ENCODE measurements around the gene CRYBA2. TPM values are rescaled to one million over a fixed set of nuclear protein-coding genes. Genes with fewer than 3 reads are reported as not detected.

Gene CRYBA2
- total and polyA plus RNA-seq, 7 donors: 1.4 to 10.8 (median 5.5) TPM; not detected in 4

GRCh38 chr2:218999881-219000568 is 6.8 kb upstream of the CRYBA2 start:
- DNase-seq: no peak
- no peak overlapping the region for H3K27ac ChIP-seq
- no peaks in the 10 kb centered on the region for H3K9me3 ChIP-seq
- WGBS, 2 donors: 13 to 14% methylated on average over 9 of the region's 9 CpGs
- intact Hi-C loops (cut with DNase I): loop anchor here (10.0 kb wide), 1 partner anchor 155 kb away; no protein-coding TSS in a partner anchor
- no peaks in the 10 kb centered on the region for H3K36me3 ChIP-seq
- TF ChIP-seq CTCF (IDR thresholded peaks at IDR 0.05): no peak
- TF ChIP-seq POLR2A (IDR thresholded peaks at IDR 0.05): no peak
- peaks cover 0 to 33% (median 30%) of the 10 kb centered on the region in 4 donors for H3K4me1 ChIP-seq
- no peak overlapping the region for H3K4me3 ChIP-seq
- peaks cover 40 to 98% (median 74%) of the 10 kb centered on the region in 3 donors for H3K27me3 ChIP-seq

GRCh38 chr2:218999021-218999880 is 6.0 kb upstream of the CRYBA2 start:
- H3K9me3 ChIP-seq: no peaks in the 10 kb centered on the region
- no peaks in the 10 kb centered on the region for H3K36me3 ChIP-seq
- TF ChIP-seq POLR2A (IDR thresholded peaks at IDR 0.05) (no peak), CTCF (IDR thresholded peaks at IDR 0.05) (no peak), POLR2AphosphoS5 (IDR thresholded peaks at IDR 0.05) (no peak), EP300 (IDR thresholded peaks at IDR 0.05) (no peak)
- peaks cover 44 to 98% (median 78%) of the 10 kb centered on the region in 3 donors for H3K27me3 ChIP-seq
- DNase-seq: no peak
- WGBS, 2 donors: 54 to 70% methylated on average over 10 of the region's 10 CpGs
- intact Hi-C loops (cut with DNase I): loop anchor here (10.0 kb wide), 1 partner anchor 156 kb away; no protein-coding TSS in a partner anchor
- H3K27ac ChIP-seq: no peak overlapping the region
- peaks cover 0 to 35% (median 31%) of the 10 kb centered on the region in 4 donors for H3K4me1 ChIP-seq
- no peak overlapping the region for H3K4me3 ChIP-seq

GRCh38 chr2:218998414-218999002 is 5.3 kb upstream of the CRYBA2 start:
- Histone ChIP-seq H3K27ac (no peak overlapping the region), H3K4me1 (peaks cover 0 to 43% (median 38%) of the 10 kb centered on the region in 4 donors)
- intact Hi-C loops (cut with DNase I): loop anchor here (10.0 kb wide), 1 partner anchor 156 kb away; no protein-coding TSS in a partner anchor

GRCh38 chr2:218997731-218998130 is 4.5 kb upstream of the CRYBA2 start:
- intact Hi-C loops (cut with DNase I): loop anchor here (10.0 kb wide), 1 partner anchor 157 kb away; no protein-coding TSS in a partner anchor

More at GRCh38 chr2:218998414-218999002, 5.3 kb upstream of the CRYBA2 start:
- 60 to 66% methylated on average over 12 of the region's 12 CpGs for WGBS, 2 donors
- Histone ChIP-seq H3K4me3 (no peak overlapping the region), H3K27me3 (peaks cover 51 to 98% (median 78%) of the 10 kb centered on the region in 3 donors), H3K36me3 (no peaks in the 10 kb centered on the region), H3K9me3 (no peaks in the 10 kb centered on the region)
- no peak for DNase-seq
- no peak for TF ChIP-seq POLR2A (IDR thresholded peaks at IDR 0.05)
- TF ChIP-seq CTCF (IDR thresholded peaks at IDR 0.05): no peak
- TF ChIP-seq POLR2AphosphoS5 (IDR thresholded peaks at IDR 0.05): no peak

More at GRCh38 chr2:218997731-218998130, 4.5 kb upstream of the CRYBA2 start:
- H3K4me3 ChIP-seq: no peak overlapping the region
- no peak for DNase-seq
- no peaks in the 10 kb centered on the region for H3K36me3 ChIP-seq
- H3K27me3 ChIP-seq: peaks cover 53 to 98% (median 78%) of the 10 kb centered on the region in 3 donors
- TF ChIP-seq CTCF (IDR thresholded peaks at IDR 0.05): no peak
- no peak for TF ChIP-seq EP300 (IDR thresholded peaks at IDR 0.05)
- no peak for TF ChIP-seq POLR2A (IDR thresholded peaks at IDR 0.05)
- no peak for TF ChIP-seq POLR2AphosphoS5 (IDR thresholded peaks at IDR 0.05)
- H3K4me1 ChIP-seq: peaks cover 0 to 43% (median 41%) of the 10 kb centered on the region in 4 donors
- H3K27ac ChIP-seq: no peak overlapping the region
- H3K9me3 ChIP-seq: no peaks in the 10 kb centered on the region
- 45 to 65% methylated on average over 2 of the region's 2 CpGs for WGBS, 2 donors
